ENCODE results near the gene RUSF1. TPM values are rescaled to one million over a fixed set of nuclear protein-coding genes. Genes with fewer than 3 reads are reported as not detected.
A peak's percentile ranks its signal among the peaks of the same experiment; 100 is the strongest.

RUSF1 gene
- total RNA-seq, 1 experiment from 2014 or later = 96.0 TPM

GRCh38 chr16:31475946-31476302 lies 32.3 kb downstream of the RUSF1 start:
- H3K4me3 Mint-ChIP-seq (ENCODE audit: low read depth, unreplicated experiment) = peak overlapping the region; percentile 67
- CTCF ChIA-PET = no interaction called here
- BruUV-seq (replicated peaks) = no TSS peak
- no peak overlapping the region for H3K27ac Mint-ChIP-seq (ENCODE audit: unreplicated experiment)
- H3K9me3 Mint-ChIP-seq (ENCODE audit: low read depth, unreplicated experiment) = no peaks in the 10 kb centered on the region
- no peak for DNase-seq
- no peak for TF ChIP-seq CTCF (IDR thresholded peaks at IDR 0.05; ENCODE audit: unreplicated experiment)
- no peaks in the 10 kb centered on the region for H3K27me3 Mint-ChIP-seq (ENCODE audit: unreplicated experiment)
- intact Hi-C loops (cut with micrococcal nuclease; ENCODE audit: unreplicated experiment) = loop anchor here (2.0 kb wide), 1 partner anchor 15 kb away; no protein-coding TSS in a partner anchor
- H3K4me1 Mint-ChIP-seq (ENCODE audit: low read depth, unreplicated experiment) = peaks cover 31% of the 10 kb centered on the region
- H3K36me3 Mint-ChIP-seq (ENCODE audit: insufficient read depth, unreplicated experiment) = peaks cover 43% of the 10 kb centered on the region

GRCh38 chr16:31474773-31475738 lies 33.1 kb downstream of the RUSF1 start:
- TSS peak; percentile 35 for BruUV-seq (replicated peaks)
- Mint-ChIP-seq H3K27ac (ENCODE audit: unreplicated experiment) (no peak overlapping the region), H3K36me3 (ENCODE audit: insufficient read depth, unreplicated experiment) (peaks cover 43% of the 10 kb centered on the region), H3K9me3 (ENCODE audit: low read depth, unreplicated experiment) (no peaks in the 10 kb centered on the region), H3K27me3 (ENCODE audit: unreplicated experiment) (no peaks in the 10 kb centered on the region), H3K4me1 (ENCODE audit: low read depth, unreplicated experiment) (peaks cover 31% of the 10 kb centered on the region), H3K4me3 (ENCODE audit: low read depth, unreplicated experiment) (no peak overlapping the region)
- CTCF ChIA-PET = no interaction called here
- no peak for DNase-seq
- TF ChIP-seq CTCF (IDR thresholded peaks at IDR 0.05; ENCODE audit: unreplicated experiment) = no peak
- intact Hi-C loops (cut with micrococcal nuclease; ENCODE audit: unreplicated experiment) = no loop called here

GRCh38 chr16:31474173-31474714 lies 33.9 kb downstream of the RUSF1 start:
- CTCF ChIA-PET = no interaction called here
- Mint-ChIP-seq H3K27me3 (ENCODE audit: unreplicated experiment) (no peaks in the 10 kb centered on the region), H3K4me3 (ENCODE audit: low read depth, unreplicated experiment) (no peak overlapping the region), H3K27ac (ENCODE audit: unreplicated experiment) (no peak overlapping the region), H3K36me3 (ENCODE audit: insufficient read depth, unreplicated experiment) (peaks cover 43% of the 10 kb centered on the region), H3K4me1 (ENCODE audit: low read depth, unreplicated experiment) (peaks cover 31% of the 10 kb centered on the region), H3K9me3 (ENCODE audit: low read depth, unreplicated experiment) (no peaks in the 10 kb centered on the region)
- BruUV-seq (replicated peaks) = TSS peak; percentile 18
- intact Hi-C loops (cut with micrococcal nuclease; ENCODE audit: unreplicated experiment) = no loop called here
- DNase-seq = no peak
- no peak for TF ChIP-seq CTCF (IDR thresholded peaks at IDR 0.05; ENCODE audit: unreplicated experiment)

- Mint-ChIP-seq H3K27ac (ENCODE audit: unreplicated experiment) (no peak overlapping the region), H3K4me1 (ENCODE audit: low read depth, unreplicated experiment) (peaks cover 30% of the 10 kb centered on the region)
- intact Hi-C loops (cut with micrococcal nuclease; ENCODE audit: unreplicated experiment) = no loop called here
Observed at GRCh38 chr16:31473264-31473984, 34.8 kb downstream of the RUSF1 start.

More at GRCh38 chr16:31473264-31473984, 34.8 kb downstream of the RUSF1 start:
- peak overlapping the region; percentile 78 for H3K4me3 Mint-ChIP-seq (ENCODE audit: low read depth, unreplicated experiment)
- CTCF ChIA-PET = interaction anchor here (0.6 kb wide), 1 partner anchor 14 kb away, joined by 3 read pairs; the partner anchor contains the start of gene ARMC5
- peaks cover 43% of the 10 kb centered on the region for H3K36me3 Mint-ChIP-seq (ENCODE audit: insufficient read depth, unreplicated experiment)
- no peak for TF ChIP-seq CTCF (IDR thresholded peaks at IDR 0.05; ENCODE audit: unreplicated experiment)
- BruUV-seq (replicated peaks) = no TSS peak
- no peak for DNase-seq
- no peaks in the 10 kb centered on the region for H3K9me3 Mint-ChIP-seq (ENCODE audit: low read depth, unreplicated experiment)
- no peaks in the 10 kb centered on the region for H3K27me3 Mint-ChIP-seq (ENCODE audit: unreplicated experiment)
